ENCODE measurements around the gene LRRC23. TPM values are rescaled to one million over a fixed set of nuclear protein-coding genes. Genes with fewer than 3 reads are reported as not detected.

LRRC23 gene
- polyA plus RNA-seq, 1 of the 3 experiments (the other 2 are of a cell fraction): 11.9 TPM

- WGBS (ENCODE audit: low lambda C conversion rate): 91% methylated on average over 9 of the region's 9 CpGs
- CTCF ChIA-PET: interaction anchor here (1.1 to 8.2 kb wide), 6 partner anchors 15 to 171 kb away, joined by 3 to 134 read pairs (median 11); partner anchors contain the start of genes C12orf57, C1R, RNU7-1 and SPSB2
- TF ChIP-seq IRF3 (IDR thresholded peaks at IDR 0.05; ENCODE audit: low read depth, low read length) (no peak), USF1 (IDR thresholded peaks at IDR 0.05; ENCODE audit: borderline replicate concordance, low read depth) (no peak), GABPA (IDR thresholded peaks at IDR 0.05; ENCODE audit: low read depth) (no peak), JUND (IDR thresholded peaks at IDR 0.05) (no peak), POLR2AphosphoS5 (IDR thresholded peaks at IDR 0.05; ENCODE audit: low read depth, low read length) (no peak), TCF12 (IDR thresholded peaks at IDR 0.05) (no peak), CHD2 (IDR thresholded peaks at IDR 0.05; ENCODE audit: low read length, partially characterized antibody) (no peak), ELF1 (IDR thresholded peaks at IDR 0.05) (no peak), RAD21 (IDR thresholded peaks at IDR 0.05; ENCODE audit: low read length) (no peak), ZBTB33 (IDR thresholded peaks at IDR 0.05; ENCODE audit: borderline replicate concordance, low read depth) (no peak), NRF1 (IDR thresholded peaks at IDR 0.05; ENCODE audit: low read depth, low read length) (no peak), RFX5 (IDR thresholded peaks at IDR 0.05; ENCODE audit: low read length) (no peak), GATA2 (CRISPR knock-in tag; IDR thresholded peaks at IDR 0.05) (no peak), EZH2phosphoT487 (IDR thresholded peaks at IDR 0.05; ENCODE audit: borderline replicate concordance, low read depth) (no peak)
Observed at GRCh38 chr12:6921996-6922946, 17.6 kb downstream of the LRRC23 start.

More at GRCh38 chr12:6921996-6922946, 17.6 kb downstream of the LRRC23 start:
- peaks cover 26% of the 10 kb centered on the region in 2 experiments; a peak in 3 of 4 replicates for H3K4me1 ChIP-seq (ENCODE audit: control insufficient read depth in 1 of 2, insufficient read depth in 2 of 2, low read depth in 1 of 2, low read length in 1 of 2)
- no peak overlapping the region for H3K4me2 ChIP-seq
- no peak for DNase-seq
- no peak overlapping the region for H3K27ac ChIP-seq (ENCODE audit: low read depth in 2 of 2, low read length in 1 of 2)
- H2AFZ ChIP-seq (ENCODE audit: low read depth): no peak overlapping the region
- POLR2A ChIA-PET: interaction anchor here (0.9 to 1.4 kb wide), 4 partner anchors 10 to 39 kb away, joined by 3 to 5 read pairs (median 3); no protein-coding TSS in a partner anchor
- no peaks in the 10 kb centered on the region for H3K9me2 ChIP-seq
- peaks cover 6 to 7% of the 10 kb centered on the region in 2 experiments for H3K36me3 ChIP-seq (replicated peaks in 1 of 2; ENCODE audit: control insufficient read depth in 1 of 2, insufficient read depth in 2 of 2, low read length in 1 of 2)
- no peaks in the 10 kb centered on the region for H4K20me1 ChIP-seq (ENCODE audit: insufficient read depth)
- H3F3A ChIP-seq (replicated peaks; ENCODE audit: insufficient read depth): peaks cover 30% of the 10 kb centered on the region
- no peaks in the 10 kb centered on the region for H3K27me3 ChIP-seq (ENCODE audit: insufficient read depth)
- H3K4me3 ChIP-seq (ENCODE audit: low read depth in 2 of 2, low read length in 1 of 2): no peak overlapping the region
- H3K9me3 ChIP-seq: no peaks in the 10 kb centered on the region
- peaks cover 11% of the 10 kb centered on the region for H3K79me2 ChIP-seq (ENCODE audit: insufficient read depth)
- H3K9ac ChIP-seq: no peak overlapping the region
